ENCODE data around the gene LSM12. TPM values are rescaled to one million over a fixed set of nuclear protein-coding genes. Genes with fewer than 3 reads are reported as not detected.

The LSM12 gene
- total and polyA plus RNA-seq, 2 donors (not counting 3 experiments of a cell fraction or from before 2014, with no cell fraction given) = 36.5 to 68.9 TPM

DNA sequence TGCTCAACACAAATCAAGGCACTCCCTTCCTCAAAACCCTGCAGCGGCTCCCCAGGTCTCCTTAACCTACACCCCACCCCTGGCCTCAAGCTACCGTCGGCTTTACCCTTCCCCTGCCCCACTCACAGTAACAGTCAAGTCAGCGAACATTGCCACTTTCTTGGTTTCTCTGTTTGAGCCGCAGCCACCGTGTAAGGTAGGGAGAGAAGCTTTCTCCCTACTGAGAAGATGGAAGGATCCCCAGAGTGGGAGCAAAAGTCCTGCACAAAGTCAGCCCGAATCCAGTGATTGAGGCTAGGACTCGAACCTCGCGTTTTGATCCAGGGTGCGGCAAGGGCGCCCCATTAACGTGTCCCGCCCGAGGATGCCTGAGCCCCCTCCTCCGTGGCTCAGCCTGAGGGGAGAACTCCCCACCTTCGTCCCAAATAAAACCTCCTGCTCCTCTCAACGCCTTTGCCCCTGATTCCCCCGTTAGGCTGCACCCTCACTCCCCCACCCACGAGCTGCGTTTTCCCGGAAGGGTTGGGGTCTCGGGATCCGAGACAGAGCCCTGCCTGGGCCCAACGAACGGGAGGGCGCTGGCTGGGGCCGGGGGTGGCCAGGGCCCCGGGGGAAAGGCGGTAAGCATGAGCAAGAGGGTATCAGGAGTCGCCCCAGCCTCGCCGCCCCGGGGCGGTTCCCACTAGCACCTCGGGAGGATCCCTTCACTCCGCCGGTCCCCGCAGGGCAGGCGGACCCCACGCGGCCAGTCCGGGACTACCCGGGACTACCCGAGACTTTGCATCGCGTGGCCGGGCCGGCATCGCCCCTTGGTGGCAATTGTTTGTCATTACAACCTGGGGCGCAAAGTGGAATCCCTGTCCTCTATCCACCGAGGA lies 72.0 kb downstream of the LSM12 start:
- peaks cover 5% of the 10 kb centered on the region for H3K4me1 ChIP-seq (ENCODE audit: control insufficient read depth, extremely low read depth, insufficient read depth, low read length)
- no TSS peak for BruUV-seq (replicated peaks)
- peaks cover 0 to 3% of the 10 kb centered on the region in 2 experiments for H3K27me3 ChIP-seq (ENCODE audit: control insufficient read depth in 2 of 2, insufficient read depth in 2 of 2, low read length in 2 of 2)
- peak; percentile 91 for FAIRE-seq
- dilution Hi-C loops (cut with MboI; ENCODE audit: extremely low pct_ligation_motif_present, low sequenced_read_pairs) = no loop called here
- POLR2A ChIA-PET = no interaction called here
- H3K9me1 ChIP-seq (replicated peaks; ENCODE audit: control insufficient read depth, extremely low read depth, insufficient read depth, low read length) = no peaks in the 10 kb centered on the region
- no peaks in the 10 kb centered on the region for H3K9me3 ChIP-seq (replicated peaks; ENCODE audit: control insufficient read depth, insufficient read depth, low read length)
- peak; percentile 57 for DNase-seq (ENCODE audit: low read depth, low spot score)
- no peaks in the 10 kb centered on the region for H3K79me2 ChIP-seq (ENCODE audit: control insufficient read depth, insufficient read depth, low read length)
- intact Hi-C loops (cut with micrococcal nuclease) = loop anchor here (1.0 kb wide), 2 partner anchors 50 to 116 kb away; no protein-coding TSS in a partner anchor
- H3K36me3 ChIP-seq (ENCODE audit: control insufficient read depth in 2 of 2, extremely low read depth in 1 of 2, insufficient read depth in 2 of 2, low read length in 2 of 2) = no peaks in the 10 kb centered on the region
- H3K9ac ChIP-seq (replicated peaks; ENCODE audit: extremely low read depth, insufficient read depth, low read length) = no peak overlapping the region
- H3K4me3 ChIP-seq (replicated peaks in 1 of 3; ENCODE audit: insufficient read depth in 1 of 3, low read depth in 1 of 3, low read length in 3 of 3) = peak overlapping the region in 2 of 3 experiments; percentile 1 to 38
- CTCF ChIA-PET = interaction anchor here (0.7 to 12.7 kb wide), 15 partner anchors 9 to 140 kb away, joined by 3 to 182 read pairs (median 5); partner anchors contain the start of genes NAGS and PPY
- H3K27ac ChIP-seq (ENCODE audit: insufficient read depth, low read depth, low read length) = no peak overlapping the region
- TF ChIP-seq, protein P1, sequence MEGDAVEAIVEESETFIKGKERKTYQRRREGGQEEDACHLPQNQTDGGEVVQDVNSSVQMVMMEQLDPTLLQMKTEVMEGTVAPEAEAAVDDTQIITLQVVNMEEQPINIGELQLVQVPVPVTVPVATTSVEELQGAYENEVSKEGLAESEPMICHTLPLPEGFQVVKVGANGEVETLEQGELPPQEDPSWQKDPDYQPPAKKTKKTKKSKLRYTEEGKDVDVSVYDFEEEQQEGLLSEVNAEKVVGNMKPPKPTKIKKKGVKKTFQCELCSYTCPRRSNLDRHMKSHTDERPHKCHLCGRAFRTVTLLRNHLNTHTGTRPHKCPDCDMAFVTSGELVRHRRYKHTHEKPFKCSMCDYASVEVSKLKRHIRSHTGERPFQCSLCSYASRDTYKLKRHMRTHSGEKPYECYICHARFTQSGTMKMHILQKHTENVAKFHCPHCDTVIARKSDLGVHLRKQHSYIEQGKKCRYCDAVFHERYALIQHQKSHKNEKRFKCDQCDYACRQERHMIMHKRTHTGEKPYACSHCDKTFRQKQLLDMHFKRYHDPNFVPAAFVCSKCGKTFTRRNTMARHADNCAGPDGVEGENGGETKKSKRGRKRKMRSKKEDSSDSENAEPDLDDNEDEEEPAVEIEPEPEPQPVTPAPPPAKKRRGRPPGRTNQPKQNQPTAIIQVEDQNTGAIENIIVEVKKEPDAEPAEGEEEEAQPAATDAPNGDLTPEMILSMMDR (IDR thresholded peaks at IDR 0.05; ENCODE audit: extremely low read depth in 1 of 2, insufficient read depth in 1 of 2, low read depth in 1 of 2, low read length in 2 of 2) = peak; percentile 80 to 89
- TF ChIP-seq GATA2 (IDR thresholded peaks at IDR 0.05; ENCODE audit: insufficient read depth, insufficient read length, low read depth, low read length) = no peak
- no peak for TF ChIP-seq MAX (IDR thresholded peaks at IDR 0.05; ENCODE audit: insufficient read depth, insufficient read length)
- TF ChIP-seq MYC (IDR thresholded peaks at IDR 0.05; ENCODE audit: low read depth, low read length) = peak; percentile 16
- TF ChIP-seq POLR2AphosphoS5 (IDR thresholded peaks at IDR 0.05; ENCODE audit: insufficient read depth, low read depth, low read length) = no peak
- peak overlapping the region; percentile 26 for H2AFZ ChIP-seq (ENCODE audit: low read depth, low read length)
- peak overlapping the region; percentile 75 for H3K4me2 ChIP-seq (ENCODE audit: insufficient read depth, low read length)
- H4K20me1 ChIP-seq (replicated peaks; ENCODE audit: control insufficient read depth, extremely low read depth, insufficient read depth, low read length) = no peaks in the 10 kb centered on the region
